K562 (cell line): ENCODE results near the gene EME2. TPM values are rescaled to one million over a fixed set of nuclear protein-coding genes. Genes with fewer than 3 reads are reported as not detected.
A peak's percentile ranks its signal among the peaks of the same experiment; 100 is the strongest.

Source experiments
- ATAC-seq: fragments of 200-7000 bp; cut with Tn5 transposase; 3 replicates; pipeline ENCODE4 v1.9.1; 2020; ENCODE audit warnings: moderate library complexity
- BruUV-seq: library from RNA; stranded (reverse); fragments of 400-500 nt; replicated peaks from 2 replicates; lab custom pipeline; 2021; lab: Mats Ljungman, UMichigan
- CTCF ChIA-PET: fragments of 300-600 bp; formaldehyde crosslinking; extraction: SDS; loops from one replicate; lab custom pipeline; 2021; ENCODE audit warnings: low intra/inter-chr PET ratio; lab: Yijun Ruan, JAX
- POLR2A ChIA-PET: fragments of 300-600, 350-650 bp; sonication (Branson Sonifier 250); formaldehyde crosslinking; extraction: SDS; loops from one replicate; lab custom pipeline; 2021; ENCODE audit warnings: antibody characterized with exemption, inconsistent platforms; lab: Yijun Ruan, JAX
- DNase-seq, 4 experiments: peaks; one replicate each; pipeline versions ENCODE4 v3.0.0 to v3.0.0-alpha.2; 2011 to 2018; ENCODE audit warnings: low spot score in 3 of 4, mixed read lengths in 3 of 4; ENCODE audit errors: extremely low read depth in 1 of 4
- FAIRE-seq: peaks from 2 replicates; lab custom pipeline; 2011; peaks lifted over from hg19 to GRCh38; lab: Jason Lieb, UNC
- H2AFZ ChIP-seq: 2 replicates; pipeline ENCODE4 v1.6.0; 2011; ENCODE audit warnings: low read depth, low read length, control low read depth, inconsistent platforms
- H3K27ac ChIP-seq: fragments of 200-600 bp; 3 replicates; pipeline ENCODE4 v1.8.0; 2011; ENCODE audit warnings: low read depth, mild to moderate bottlenecking, control low read depth, inconsistent platforms, low read length, moderate library complexity, mixed read lengths; ENCODE audit errors: extremely low read depth
- H3K27me3 ChIP-seq, 2 experiments: fragments of 300-600 bp in 1 of 2; 2 replicates in 1 of 2; 3 replicates in 1 of 2; pipeline versions ENCODE4 v1.6.0 to v1.8.0; 2011; ENCODE audit warnings: inconsistent platforms in 2 of 2, low read length in 2 of 2, mild to moderate bottlenecking in 1 of 2, mixed read lengths in 1 of 2, moderate library complexity in 1 of 2; ENCODE audit not compliant: control insufficient read depth in 2 of 2, insufficient read depth in 2 of 2
- H3K36me3 ChIP-seq: fragments of 300-600 bp; 3 replicates; pipeline ENCODE4 v1.8.0; 2011; ENCODE audit warnings: mild to moderate bottlenecking, low read length, inconsistent platforms; ENCODE audit not compliant: control insufficient read depth, insufficient read depth
- H3K4me1 ChIP-seq, 2 experiments: fragments of 200-600 bp in 1 of 2; replicated peaks in 1 of 2; 2 replicates in 1 of 2; 3 replicates in 1 of 2; pipeline versions ENCODE4 v1.5.1 to v1.8.0; 2011; ENCODE audit warnings: inconsistent platforms in 2 of 2, low read length in 2 of 2, mild to moderate bottlenecking in 1 of 2, mixed read lengths in 1 of 2, moderate library complexity in 1 of 2; ENCODE audit not compliant: control insufficient read depth in 2 of 2, insufficient read depth in 2 of 2
- H3K4me2 ChIP-seq: 2 replicates; pipeline ENCODE4 v1.6.1; 2011; ENCODE audit warnings: low read length, control low read depth, inconsistent platforms, mixed read lengths; ENCODE audit not compliant: insufficient read depth
- H3K4me3 ChIP-seq: fragments of 200-600 bp; sonication (generic), shearing (Covaris generic); 2 replicates; pipeline ENCODE4 v1.5.1; 2016; ENCODE audit warnings: control low read depth, inconsistent platforms
- H3K79me2 ChIP-seq: fragments of 200-600 bp; 3 replicates; pipeline ENCODE4 v1.8.0; 2011; ENCODE audit warnings: low read length, inconsistent platforms; ENCODE audit not compliant: control insufficient read depth, insufficient read depth
- H3K9ac ChIP-seq, 2 experiments: 2 replicates each; pipeline versions ENCODE4 v1.6.0 to v1.6.1; 2011; ENCODE audit warnings: low read depth in 2 of 2, low read length in 2 of 2, control low read depth in 1 of 2, inconsistent platforms in 1 of 2, mild to moderate bottlenecking in 1 of 2, mixed read lengths in 1 of 2; ENCODE audit not compliant: insufficient read depth in 1 of 2
- H3K9me1 ChIP-seq: one replicate; pipeline ENCODE4 v1.6.0; 2011; ENCODE audit warnings: inconsistent platforms, mild to moderate bottlenecking, low read length, moderate library complexity; ENCODE audit not compliant: control insufficient read depth, insufficient read depth
- H3K9me3 ChIP-seq: replicated peaks from 2 replicates; pipeline ENCODE4 v1.5.1; 2011; ENCODE audit warnings: low read depth, low read length, inconsistent platforms; ENCODE audit not compliant: control insufficient read depth, insufficient read depth
- H4K20me1 ChIP-seq: replicated peaks from 2 replicates; pipeline ENCODE4 v1.6.1; 2011; ENCODE audit warnings: low read length, inconsistent platforms, mixed read lengths; ENCODE audit not compliant: control insufficient read depth, insufficient read depth
- ERF ChIP-seq: fragments of 450-650 bp; formaldehyde crosslinking; IDR thresholded peaks from 2 replicates; pipeline ENCODE4 v1.4.0; 2020; ENCODE audit warnings: mild to moderate bottlenecking, mixed read lengths
- HNRNPL ChIP-seq: fragments of 200-400 bp; formaldehyde crosslinking; IDR thresholded peaks from 2 replicates; pipeline ENCODE4 v1.6.1; 2017; ENCODE audit warnings: low read depth, mild to moderate bottlenecking, low read length
- POLR2A ChIP-seq: fragments of 450-650 bp; conservative IDR thresholded peaks from 2 replicates; pipeline ENCODE4 v1.6.1; 2016
- RBM22 ChIP-seq: fragments of 200-400 bp; formaldehyde crosslinking; IDR thresholded peaks from 2 replicates; pipeline ENCODE4 v1.6.1; 2018; ENCODE audit warnings: low read length, low read depth; ENCODE audit not compliant: poor library complexity, severe bottlenecking
- SUPT5H ChIP-seq: fragments of 450-650 bp; IDR thresholded peaks from 2 replicates; pipeline ENCODE4 v1.6.1; 2016
- ZFX ChIP-seq: sonication (generic); formaldehyde crosslinking; IDR thresholded peaks from 2 replicates; pipeline ENCODE4 v1.8.0; 2022; ENCODE audit warnings: mild to moderate bottlenecking, missing genetic modification reagents, moderate library complexity
- ZNF79 ChIP-seq: fragments of 250-450 bp; sonication (Bioruptor Pico); IDR thresholded peaks from 2 replicates; pipeline ENCODE4 v1.4.0; 2020; ENCODE audit warnings: low read depth, mild to moderate bottlenecking, moderate library complexity
- WGBS: fragments of 100-300 bp; shearing (Covaris generic); methylation state at CpG from one replicate; pipeline ENCODE4 v1.1.6; 2016; ENCODE audit warnings: low coverage, mixed read lengths; ENCODE audit not compliant: insufficient coverage; ENCODE audit errors: missing lambda C conversion rate; 5-methylcytosine and 5-hydroxymethylcytosine counted together
- in situ Hi-C: fragments of 300-500 bp; cut with MboI; formaldehyde crosslinking; loops from 4 replicates; pipeline ENCODE4 v1.15.0; 2018; ENCODE audit warnings: inconsistent platforms, mixed read lengths
- intact Hi-C: fragments of 100-400 bp; cut with micrococcal nuclease; formaldehyde crosslinking; loops from 2 replicates; pipeline ENCODE4 v1.14.2; 2022
- polyA plus RNA-seq, 8 experiments: library from polyadenylated mRNA; depleted of rRNA in 4 of 8; stranded (reverse) in 5 of 8; unstranded in 3 of 8; fragments of >200 nt; fragmentation: Nextera tagmentation in 2 of 8; fragmentation: Illumina TruSeq in 1 of 8; extraction: Ambion mirVana in 2 of 8; extraction: Trizol in 1 of 8; gene quantifications; 2 replicates each; pipeline versions ENCODE4 v1.2.1 to v1.2.3, GENCODE V29; 2011 to 2014; ENCODE audit warnings: inconsistent platforms in 1 of 8, missing spikeins in 1 of 8
- total RNA-seq, 7 experiments: library from RNA; depleted of rRNA in 6 of 7; stranded (reverse); fragments of >200 nt in 6 of 7; fragmentation: Illumina TruSeq in 2 of 7; extraction: Trizol in 2 of 7; gene quantifications; 2 replicates each; pipeline versions ENCODE4 v1.2.1 to v1.2.3, GENCODE V29; 2011 to 2021; ENCODE audit warnings: low replicate concordance in 1 of 7
- TF ChIP-seq, protein P1 (sequence below): sonication (generic); formaldehyde crosslinking; IDR thresholded peaks from 2 replicates; pipeline ENCODE4 v1.8.1; 2023; ENCODE audit warnings: mild to moderate bottlenecking, missing genetic modification reagents

EME2 gene
- total and polyA plus RNA-seq, 9 of the 15 experiments (the other 6 are each of a cell fraction or from before 2014, with no cell fraction given), result 0.35 to 19.9 (median 3.5) TPM

DNA sequence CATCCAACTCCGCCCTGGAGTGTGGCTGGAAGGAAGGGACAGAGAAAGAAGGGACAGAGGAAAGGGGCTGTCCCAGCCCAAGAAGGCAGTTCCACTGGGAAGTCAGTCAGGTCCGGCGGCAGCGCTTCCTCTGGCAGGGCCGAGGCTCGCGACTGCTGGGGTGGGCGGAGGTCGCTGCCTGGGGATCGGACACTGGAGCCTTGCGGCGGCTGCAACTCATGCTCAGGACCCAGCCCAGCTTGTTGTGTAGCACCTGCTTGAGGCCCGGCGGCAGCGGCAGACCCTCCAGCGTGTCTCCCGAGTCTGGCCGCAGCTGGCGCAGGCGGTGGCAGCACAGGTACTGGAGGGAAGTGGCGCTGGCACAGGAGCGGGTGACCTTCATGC is 4.4 kb downstream of the EME2 start:
- Histone ChIP-seq H4K20me1 (peaks cover 5% of the 10 kb centered on the region; the same call in 1 of the 2 replicates), H3K4me2 (no peak overlapping the region), H3K27me3 (no peaks in the 10 kb centered on the region), H3K79me2 (peaks cover 37% of the 10 kb centered on the region), H3K4me1 (peaks cover 12 to 94% of the 10 kb centered on the region in 2 experiments; a peak in 4 of 5 replicates), H3K9me1 (peaks cover 2% of the 10 kb centered on the region), H3K36me3 (peaks cover 56% of the 10 kb centered on the region; the same call in 2 of the 3 replicates), H2AFZ (no peak overlapping the region), H3K9ac (peak overlapping the region in 1 of 2 experiments; percentile 30; a peak in 1 of 4 replicates), H3K27ac (no peak overlapping the region), H3K4me3 (no peak overlapping the region), H3K9me3 (no peaks in the 10 kb centered on the region)
- FAIRE-seq, result no peak
- ChIA-PET POLR2A (interaction anchor here (0.5 to 1.4 kb wide), 6 partner anchors 15 to 475 kb away, joined by 3 to 5 read pairs (median 3); partner anchors contain the start of gene ECI1), CTCF (no interaction called here)
- intact Hi-C loops, result no loop called here
- 89% methylated on average over 13 of the region's 22 CpGs for WGBS
- BruUV-seq, result no TSS peak
- in situ Hi-C loops, result no loop called here
- no peak for ATAC-seq
- DNase-seq, result no peak
- TF ChIP-seq, protein P1, sequence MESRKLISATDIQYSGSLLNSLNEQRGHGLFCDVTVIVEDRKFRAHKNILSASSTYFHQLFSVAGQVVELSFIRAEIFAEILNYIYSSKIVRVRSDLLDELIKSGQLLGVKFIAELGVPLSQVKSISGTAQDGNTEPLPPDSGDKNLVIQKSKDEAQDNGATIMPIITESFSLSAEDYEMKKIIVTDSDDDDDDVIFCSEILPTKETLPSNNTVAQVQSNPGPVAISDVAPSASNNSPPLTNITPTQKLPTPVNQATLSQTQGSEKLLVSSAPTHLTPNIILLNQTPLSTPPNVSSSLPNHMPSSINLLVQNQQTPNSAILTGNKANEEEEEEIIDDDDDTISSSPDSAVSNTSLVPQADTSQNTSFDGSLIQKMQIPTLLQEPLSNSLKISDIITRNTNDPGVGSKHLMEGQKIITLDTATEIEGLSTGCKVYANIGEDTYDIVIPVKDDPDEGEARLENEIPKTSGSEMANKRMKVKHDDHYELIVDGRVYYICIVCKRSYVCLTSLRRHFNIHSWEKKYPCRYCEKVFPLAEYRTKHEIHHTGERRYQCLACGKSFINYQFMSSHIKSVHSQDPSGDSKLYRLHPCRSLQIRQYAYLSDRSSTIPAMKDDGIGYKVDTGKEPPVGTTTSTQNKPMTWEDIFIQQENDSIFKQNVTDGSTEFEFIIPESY (CRISPR knock-in tag), result peak; percentile 91
- TF ChIP-seq ZNF79 (CRISPR knock-in tag) (no peak), ZFX (CRISPR knock-in tag) (peak; percentile 36), HNRNPL (0 out of 2 replicates have a peak, but pooled peaks have one; percentile 15), ERF (CRISPR knock-in tag) (no peak), POLR2A (peak; percentile 26; the same call in 1 of the 2 replicates), RBM22 (peak; percentile 68), SUPT5H (peak; percentile 8; the same call in 1 of the 2 replicates)
